HG02943 (cell line): ENCODE measurements around the gene SLIT1.

Experiments
- ATAC-seq: cut with Tn5 transposase; IDR thresholded peaks from one replicate; pipeline ENCODE4 v1.9.1; 2021; ENCODE audit warnings: mild to moderate bottlenecking, low read depth, moderate library complexity; ENCODE audit not compliant: unreplicated experiment

The SLIT1 gene

DNA sequence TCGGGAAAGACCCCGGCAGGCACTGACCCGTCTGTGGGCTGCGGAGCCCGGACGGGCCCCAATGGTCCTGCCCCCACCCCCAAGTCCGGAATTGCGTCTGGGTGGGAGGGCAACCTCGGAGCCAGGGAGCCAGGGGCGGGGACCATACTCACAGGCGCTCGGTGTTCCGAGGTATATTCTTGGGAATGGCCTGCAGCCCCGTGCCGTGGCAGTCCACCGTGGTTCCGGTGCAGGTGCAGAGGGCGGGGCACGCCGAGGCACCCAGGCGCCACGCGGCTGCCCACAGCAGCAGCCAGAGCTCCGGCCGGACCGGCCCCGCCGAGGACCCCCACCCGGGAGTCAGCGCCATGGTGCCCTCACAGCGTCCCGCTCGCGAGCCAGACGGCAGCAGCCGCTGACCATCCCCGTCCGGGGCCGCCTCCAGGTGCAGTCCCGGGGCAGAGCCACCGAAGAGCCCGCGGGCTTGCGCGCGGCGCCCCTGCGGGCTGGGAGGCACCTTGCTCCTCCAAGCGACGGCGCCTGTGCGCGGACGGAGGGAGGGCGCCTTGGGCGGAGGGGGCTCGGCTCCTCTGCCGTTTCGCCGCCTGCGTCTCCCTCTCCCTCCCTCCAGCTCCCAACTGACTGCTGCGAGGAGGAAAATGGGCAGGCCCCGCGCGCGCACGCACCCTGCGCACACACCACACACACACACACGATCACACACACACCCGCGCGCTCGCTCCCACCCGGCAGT, at the start of gene SLIT1:
SLIT1 (minus strand) TSS at position 634 of the 733 bp plus-strand sequence; CDS start at position 349, 285 bp downstream.
- no peak for ATAC-seq

DNA sequence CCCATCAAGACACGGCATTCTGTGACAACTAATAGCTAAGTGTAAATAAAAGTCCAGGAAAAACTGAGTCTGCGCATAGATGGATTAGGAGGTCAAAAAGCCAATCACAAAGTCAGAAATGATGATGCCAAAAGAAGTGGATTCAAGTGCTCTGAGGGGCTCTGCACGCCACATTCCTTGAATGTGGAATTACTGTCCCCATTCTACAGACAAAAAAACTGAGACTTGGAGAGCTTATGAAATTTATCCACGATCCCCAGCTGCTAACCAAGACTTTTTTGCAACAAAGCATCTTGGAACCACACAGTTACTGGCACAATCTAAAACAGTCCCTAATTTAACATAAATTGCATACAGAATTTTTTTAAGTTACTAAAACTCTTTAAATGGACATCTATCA, 49.6 kb upstream of the SLIT1 start:
- no peak for ATAC-seq

DNA sequence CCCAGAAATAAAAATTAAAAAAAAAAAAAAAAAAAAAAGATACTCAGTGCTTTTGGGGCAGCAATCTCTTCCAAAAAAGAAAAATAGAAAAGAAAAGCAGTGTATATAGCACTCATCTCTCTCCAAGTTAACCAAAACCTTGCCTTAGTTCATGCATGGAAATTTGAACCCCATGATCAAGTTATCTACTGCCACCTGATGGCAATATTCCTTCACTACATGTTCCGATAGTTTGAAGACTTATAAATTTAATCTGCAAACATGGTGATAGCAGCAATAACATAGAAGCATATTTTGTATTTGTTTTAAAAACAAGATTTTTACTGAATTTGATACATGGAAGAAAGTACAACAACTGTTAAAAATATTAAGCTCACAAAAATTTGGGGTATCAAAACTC, 48.6 kb upstream of the SLIT1 start:
- no peak for ATAC-seq

DNA sequence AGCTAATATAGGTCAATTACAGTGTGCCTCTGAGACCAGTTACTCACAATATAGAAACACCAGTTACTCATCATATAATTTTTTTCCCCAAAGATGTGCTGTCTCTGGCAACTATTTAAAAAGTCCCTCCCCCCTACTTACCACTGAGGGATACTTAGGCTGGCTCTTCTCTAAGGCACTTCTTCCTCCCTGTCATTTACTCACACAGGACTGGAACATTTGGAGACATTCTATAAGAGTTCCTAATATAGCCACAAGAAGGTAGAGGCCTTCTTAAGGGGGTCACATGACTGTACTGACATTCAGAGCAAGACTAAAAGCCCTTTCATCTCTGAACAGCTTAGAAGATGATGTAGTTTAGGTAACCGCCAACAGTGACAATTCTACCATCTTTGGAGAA, 44.4 kb upstream of the SLIT1 start:
- ATAC-seq, result no peak

DNA sequence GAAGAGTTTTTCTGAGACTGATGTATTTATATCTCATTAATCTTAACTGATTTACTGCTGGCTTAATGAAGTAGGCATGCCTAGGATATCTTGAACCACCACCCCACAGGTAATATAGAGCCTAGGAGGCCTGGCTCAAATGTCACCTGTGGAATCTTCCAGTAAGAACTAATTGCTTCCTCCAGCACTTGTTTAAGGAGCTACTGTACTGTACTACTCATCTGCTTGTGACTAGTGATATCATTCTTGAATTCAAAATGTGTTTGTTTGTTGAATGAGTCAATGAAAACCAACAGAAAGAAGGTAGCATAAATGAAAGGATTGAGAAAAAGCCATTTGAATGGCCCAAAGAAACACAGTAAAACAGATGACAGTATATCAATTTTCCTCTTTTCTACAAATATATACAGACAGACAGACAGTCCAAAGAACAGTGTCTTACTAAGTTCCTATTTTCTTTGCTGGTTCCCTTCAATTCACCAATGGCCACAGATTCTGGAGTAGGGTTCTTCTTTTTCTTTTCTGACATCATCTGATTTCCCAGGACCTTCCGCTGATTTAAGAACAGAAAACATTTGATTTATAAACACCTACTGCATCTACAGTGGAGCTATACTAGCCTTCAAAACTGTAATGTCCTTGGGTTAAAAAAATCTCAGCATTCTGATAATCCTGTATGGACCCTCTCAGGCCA, 43.7 kb upstream of the SLIT1 start:
- ATAC-seq, result no peak

DNA sequence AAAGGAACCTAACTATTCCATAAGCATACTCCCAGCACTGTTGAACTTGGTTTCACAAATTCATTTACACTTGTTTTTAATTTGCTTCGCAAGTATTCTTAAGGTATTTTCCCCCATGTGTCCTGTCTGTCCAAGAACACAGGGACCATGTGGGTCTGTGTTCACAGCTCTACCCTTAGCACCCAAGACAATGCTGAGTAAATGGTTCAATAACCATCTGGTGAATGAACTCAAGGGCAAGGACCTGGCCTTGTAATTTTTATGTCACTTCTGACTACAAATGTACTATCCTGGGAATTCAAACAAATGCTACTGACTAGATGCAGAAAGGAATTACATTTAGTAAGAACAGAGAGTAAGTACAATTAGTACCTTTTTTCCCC, 43.0 kb upstream of the SLIT1 start:
- ATAC-seq, result no peak

DNA sequence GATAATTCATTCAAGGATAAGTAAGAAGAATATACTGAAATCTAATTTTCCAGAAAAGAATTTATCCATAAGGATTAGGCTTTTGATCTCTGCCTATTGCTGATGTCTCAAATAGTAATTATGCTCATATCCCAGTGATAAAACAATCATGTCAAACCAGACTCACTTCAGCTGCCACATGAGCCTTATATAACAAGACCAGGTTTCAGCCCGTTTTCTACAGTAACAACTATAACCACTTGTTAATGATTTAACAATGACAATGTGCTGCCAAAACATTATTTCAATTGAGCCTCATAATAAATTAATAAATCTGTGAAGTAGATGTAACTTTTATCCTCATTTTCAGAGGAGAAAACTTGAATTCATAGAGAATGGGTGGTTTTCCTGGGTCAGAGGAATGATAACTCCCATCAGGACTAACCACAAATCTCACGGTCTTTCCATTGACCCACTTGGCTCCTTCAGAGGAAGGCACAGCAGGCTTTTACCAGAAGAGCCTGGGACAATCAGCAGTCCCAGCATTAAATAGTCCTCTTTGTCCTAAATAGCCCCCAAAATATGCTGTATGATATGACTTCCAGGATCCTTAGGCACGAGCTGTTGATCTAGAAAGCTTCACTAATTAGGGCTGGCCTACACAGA, 42.5 kb upstream of the SLIT1 start:
- no peak for ATAC-seq

DNA sequence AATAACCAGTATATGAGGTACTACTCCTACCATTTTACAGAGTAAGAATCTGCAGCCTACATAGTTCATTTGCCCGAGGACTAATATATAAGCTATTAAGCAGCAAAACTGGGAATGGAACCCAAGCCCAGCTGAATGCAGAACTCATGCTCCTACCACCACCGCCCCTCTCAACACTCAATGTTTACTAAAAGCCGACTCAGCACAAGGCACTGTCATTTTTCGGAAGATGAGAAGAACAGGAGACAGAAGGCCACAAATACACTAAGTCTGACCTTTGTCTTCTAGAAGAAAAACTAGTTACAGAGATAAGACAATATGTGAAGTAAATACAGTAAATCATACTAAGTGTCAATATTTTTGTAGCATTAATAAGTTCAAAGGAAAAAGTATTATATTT, 40.6 kb upstream of the SLIT1 start:
- no peak for ATAC-seq

DNA sequence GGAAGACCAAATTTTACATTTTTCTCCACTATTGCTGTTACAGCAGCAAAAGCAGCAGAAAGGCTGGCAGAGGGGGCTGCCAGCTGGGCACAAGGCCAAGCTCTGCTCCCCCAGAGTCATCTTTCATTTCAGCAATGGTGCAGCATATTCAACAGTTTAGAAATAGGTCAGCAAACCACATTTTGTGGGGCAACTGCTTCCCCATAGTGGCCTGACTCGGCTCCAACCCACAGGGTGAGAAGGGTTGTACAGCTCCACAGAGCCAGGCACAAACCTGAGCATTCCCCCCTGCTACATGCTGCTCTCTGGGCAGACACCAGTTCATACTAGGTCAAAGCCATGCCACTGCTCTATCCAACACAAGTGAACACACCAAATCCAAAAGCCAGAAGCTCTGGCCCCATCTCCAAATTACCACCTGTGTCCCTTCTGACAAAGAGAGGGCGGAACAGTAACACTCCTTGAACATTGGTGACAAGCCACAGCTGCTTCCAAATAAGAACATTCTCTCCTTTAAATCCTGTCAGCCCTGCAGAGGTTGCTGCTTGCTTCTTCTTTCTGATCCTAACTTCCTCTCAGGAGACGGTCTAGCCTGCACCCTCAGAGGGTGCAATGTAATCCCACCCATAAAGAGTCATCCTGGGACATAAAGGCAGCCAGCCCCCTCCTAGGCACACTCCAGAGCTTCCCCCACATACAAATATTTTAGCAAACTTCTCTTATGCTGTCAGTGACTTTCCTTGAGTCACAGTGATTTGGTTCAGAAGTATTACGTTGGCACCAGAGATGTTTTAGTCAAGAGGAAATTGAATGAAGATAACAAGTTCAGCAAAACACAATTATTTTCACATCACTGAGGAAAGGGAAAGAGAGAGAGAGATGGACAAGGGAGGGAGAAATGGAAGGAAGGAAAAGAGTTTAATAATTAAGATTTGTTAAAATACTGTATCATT, 39.0 kb upstream of the SLIT1 start:
- no peak for ATAC-seq

DNA sequence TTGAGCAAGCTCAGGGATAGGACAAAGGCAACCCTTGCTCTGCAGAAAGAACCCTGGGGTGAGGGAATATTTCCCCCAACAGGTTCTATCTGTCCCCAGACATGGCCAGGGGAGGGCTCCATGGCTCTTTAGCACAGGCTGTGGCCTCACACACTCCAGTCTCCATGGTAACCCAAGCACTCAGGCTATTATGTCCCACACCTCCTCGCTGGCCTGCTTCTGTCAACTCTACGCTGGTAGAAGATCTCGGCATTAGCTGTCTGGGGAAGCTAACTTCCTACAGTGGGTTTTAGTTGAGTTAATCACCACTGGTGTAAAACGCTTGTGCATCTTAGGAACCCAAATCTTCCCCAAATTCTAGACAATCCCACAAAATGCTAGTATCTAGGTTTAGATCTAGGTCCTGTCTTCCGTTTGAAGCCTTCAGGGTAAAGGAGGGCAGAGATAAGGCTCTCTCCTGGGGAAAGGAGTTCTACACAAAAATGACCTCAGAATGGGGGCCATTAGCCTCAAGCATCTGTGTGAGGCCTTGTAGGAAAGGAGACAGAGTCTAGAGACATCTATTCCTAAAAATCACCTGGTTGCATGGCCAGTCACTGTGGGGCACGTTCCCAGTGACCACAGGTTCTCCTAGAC, 36.7 kb upstream of the SLIT1 start:
- ATAC-seq, result no peak

DNA sequence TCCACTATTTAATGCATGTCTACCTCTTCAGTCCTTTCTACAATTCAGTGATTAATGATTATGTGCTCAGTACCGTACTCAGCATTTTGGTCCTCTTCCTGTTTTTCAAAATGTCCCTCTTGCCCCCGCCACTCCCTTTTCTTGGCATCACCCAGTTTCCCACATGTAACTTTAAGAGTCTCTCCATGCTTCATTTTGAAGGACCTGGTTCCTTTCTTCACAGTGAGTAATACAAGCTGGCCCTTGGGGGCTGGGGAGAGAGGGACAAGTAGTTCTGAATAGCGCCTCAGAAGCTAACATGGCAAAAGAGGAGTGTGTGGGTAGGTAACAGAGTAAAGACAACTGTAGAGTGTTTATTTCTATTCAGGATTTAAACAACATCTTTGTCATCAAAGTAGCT, 34.6 kb upstream of the SLIT1 start:
- no peak for ATAC-seq

DNA sequence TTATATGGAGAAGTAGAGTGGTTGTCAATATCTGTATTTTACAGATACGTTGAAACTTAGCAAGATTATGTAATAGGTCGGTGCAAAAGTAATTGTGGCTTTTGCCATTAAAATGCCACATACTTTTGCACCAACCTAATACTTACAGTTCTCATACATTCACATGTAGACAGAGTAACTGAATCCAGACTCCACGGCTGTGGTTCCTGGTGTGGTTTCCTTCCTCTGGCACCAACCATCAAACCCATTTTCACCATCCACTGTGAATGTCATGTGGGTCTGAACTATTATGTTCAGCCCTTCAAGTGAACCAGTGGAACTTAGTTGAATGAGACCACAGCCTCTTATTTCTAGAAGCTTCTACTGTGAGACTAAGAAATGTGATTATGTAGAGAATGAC, 31.5 kb upstream of the SLIT1 start:
- ATAC-seq, result no peak

DNA sequence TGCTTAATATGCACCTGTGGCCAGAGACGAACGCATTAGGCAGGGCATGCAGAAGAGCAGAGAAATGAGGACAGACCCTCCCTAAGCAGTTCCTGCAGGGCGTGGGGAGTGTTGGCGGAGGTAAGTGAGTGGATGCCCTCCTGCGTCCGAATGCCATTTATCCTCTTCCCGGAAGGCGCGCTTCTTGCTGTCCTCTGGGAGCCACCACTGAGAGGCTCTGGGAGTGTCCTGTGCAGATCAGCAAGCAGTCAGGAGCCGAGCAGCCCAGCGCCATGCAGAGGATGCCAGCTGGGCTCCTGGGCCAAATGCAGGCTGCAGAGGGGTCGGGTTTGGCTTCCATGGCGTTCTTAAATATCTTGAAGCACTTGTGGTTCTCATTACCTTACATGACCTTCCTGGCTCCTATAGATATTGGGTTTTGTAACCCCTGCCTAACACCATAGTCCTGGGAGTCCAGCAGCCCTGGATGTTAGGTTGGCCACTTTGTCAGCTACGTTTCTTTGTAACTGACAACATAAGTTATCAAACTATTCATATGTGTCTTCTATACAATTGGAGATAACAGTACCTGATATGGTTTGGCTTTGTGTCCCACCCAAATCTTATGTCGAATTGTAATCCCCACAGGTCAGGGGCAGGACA, 30.0 kb upstream of the SLIT1 start:
- ATAC-seq, result no peak

DNA sequence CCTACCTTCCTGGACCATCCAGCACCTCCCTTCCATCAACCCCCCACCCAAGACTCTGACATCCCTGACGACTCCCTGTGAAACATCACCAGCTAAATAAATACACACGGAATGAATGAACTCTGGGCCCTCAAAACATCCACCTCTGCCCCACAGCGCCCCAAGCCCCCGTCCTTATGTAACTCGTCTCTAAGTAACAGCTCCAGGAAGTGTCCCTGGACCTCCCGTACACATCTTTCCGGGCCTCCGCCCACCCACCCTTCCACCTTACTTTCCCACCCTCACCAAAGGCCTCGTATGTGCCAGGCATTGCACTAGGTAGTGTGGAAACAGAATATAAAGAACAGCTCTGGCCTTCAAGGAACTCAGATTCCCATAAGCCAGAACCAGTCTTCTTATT, 27.7 kb upstream of the SLIT1 start:
- no peak for ATAC-seq

DNA sequence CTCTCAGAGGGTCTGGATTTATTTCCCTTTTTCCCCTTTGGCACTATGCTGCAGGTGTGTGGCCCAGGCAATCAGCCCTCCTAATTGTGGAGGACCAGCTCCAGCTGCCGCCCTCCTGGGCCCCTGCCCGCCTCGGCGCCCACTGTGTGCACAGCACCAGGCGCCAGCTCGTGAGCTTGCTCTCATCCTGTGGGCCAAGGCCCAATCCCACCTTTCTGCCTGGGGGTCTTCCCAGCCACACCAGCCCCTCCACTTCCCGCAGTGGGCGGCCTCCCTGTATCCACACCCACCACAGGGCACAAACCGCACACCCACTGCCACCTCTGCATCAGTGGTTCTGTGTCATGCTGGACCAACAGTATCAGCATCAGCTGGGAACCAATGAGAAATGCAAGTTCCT, 25.5 kb upstream of the SLIT1 start:
- no peak for ATAC-seq

DNA sequence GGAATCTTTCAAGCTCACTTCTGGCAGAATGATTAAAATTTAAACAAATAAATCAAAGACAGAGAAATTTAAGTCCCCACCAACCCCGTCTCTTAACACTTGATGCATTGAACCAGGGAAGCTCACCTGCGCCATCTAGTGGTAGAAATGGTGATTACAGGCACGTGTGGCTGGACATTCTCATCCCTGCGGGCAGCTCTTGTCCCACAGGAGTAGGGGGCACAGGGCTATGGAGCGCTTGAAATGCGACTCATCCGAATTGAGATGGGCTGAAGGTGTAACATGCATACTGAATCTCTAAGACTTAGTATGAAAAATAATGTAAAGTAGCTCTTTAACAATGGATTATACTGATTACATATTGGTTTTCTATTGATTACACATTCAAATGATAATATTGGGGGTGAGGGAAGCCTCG, 24.8 kb upstream of the SLIT1 start:
- ATAC-seq, result no peak

DNA sequence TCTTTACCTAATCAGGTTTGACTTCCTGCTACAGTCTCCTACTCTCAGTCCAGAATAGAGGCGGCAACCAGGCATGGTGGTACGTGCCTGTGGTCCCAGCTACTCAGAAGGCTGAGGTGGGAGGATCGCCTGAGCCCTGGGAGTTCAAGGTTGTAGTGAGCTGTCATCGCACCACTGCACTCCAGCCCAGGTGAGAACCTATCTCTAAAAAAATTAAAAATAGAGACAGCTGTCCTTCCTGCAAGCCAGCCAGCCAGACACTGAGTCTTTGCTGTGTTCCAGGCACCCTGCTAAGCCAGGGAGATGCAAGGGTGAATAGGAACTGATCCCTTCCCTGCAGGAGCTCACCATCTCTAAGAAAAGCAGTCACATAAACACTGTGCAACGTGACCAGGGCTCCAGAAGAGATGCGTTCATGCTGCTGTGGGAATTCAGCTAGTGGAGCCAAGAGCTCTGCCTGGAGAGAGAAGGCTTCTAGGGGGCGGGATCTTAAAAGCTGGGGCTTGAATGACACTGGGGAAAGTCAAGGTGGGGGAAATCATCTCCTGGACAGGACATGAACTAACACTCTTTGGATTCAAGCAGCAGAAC, 22.1 kb upstream of the SLIT1 start:
- no peak for ATAC-seq

DNA sequence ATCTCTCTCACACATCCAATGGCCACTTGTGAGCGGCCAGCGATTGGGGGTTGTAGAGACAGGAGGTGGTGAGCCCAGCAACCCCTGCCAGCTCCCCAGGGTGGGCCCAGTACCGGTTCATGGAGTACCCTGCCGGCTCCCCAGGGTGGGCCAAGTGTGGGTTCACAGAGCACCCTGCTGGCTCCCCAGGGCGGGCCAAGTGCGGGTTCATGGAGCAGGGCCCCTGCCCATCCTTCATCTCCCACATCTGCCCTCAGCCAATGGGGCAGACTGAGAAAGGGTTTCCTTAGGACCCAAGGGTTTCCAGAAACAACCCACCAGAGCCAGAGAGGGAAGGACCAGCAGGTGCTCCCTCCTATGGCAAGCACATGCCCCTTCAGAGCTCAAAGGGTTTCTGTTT, 21.4 kb upstream of the SLIT1 start:
- ATAC-seq, result no peak
